Activated T-cell treated with anti-CD3 and anti-CD28 coated beads, Interleukin-2, amount 50 U/mL, for 4 hours (primary cell): ENCODE measurements around the gene CMSS1. TPM values are rescaled to one million over a fixed set of nuclear protein-coding genes. Genes with fewer than 3 reads are reported as not detected.

Source experiments
- ATAC-seq, 2 donors: fragments of 200-7000 bp; cut with Tn5 transposase; one replicate each; pipeline ENCODE4 v1.10.0; 2021
- DNase-seq: peaks from one replicate; pipeline ENCODE4 v3.0.0-alpha.2; 2020
- H3K27me3 Mint-ChIP-seq: one replicate; pipeline ENCODE4 v1.8.0; 2021; ENCODE audit warnings: low read depth, mixed read lengths
- H3K36me3 Mint-ChIP-seq: one replicate; pipeline ENCODE4 v1.8.0; 2022; ENCODE audit warnings: mixed read lengths; ENCODE audit not compliant: insufficient read depth
- H3K4me1 Mint-ChIP-seq: one replicate; pipeline ENCODE4 v1.8.0; 2021; ENCODE audit warnings: low read depth, mixed read lengths
- H3K4me3 Mint-ChIP-seq: one replicate; pipeline ENCODE4 v1.8.0; 2021; ENCODE audit warnings: mild to moderate bottlenecking, moderate library complexity, mixed read lengths
- H3K9me3 Mint-ChIP-seq: one replicate; pipeline ENCODE4 v1.8.0; 2021; ENCODE audit warnings: mixed read lengths
- total RNA-seq, 3 donors: library from RNA; stranded (reverse); gene quantifications; one replicate each; pipeline ENCODE4 v1.2.1, GENCODE V29; 2021

The CMSS1 gene
- total RNA-seq, 3 donors from 2014 or later, result 126 to 157 (median 136) TPM

DNA sequence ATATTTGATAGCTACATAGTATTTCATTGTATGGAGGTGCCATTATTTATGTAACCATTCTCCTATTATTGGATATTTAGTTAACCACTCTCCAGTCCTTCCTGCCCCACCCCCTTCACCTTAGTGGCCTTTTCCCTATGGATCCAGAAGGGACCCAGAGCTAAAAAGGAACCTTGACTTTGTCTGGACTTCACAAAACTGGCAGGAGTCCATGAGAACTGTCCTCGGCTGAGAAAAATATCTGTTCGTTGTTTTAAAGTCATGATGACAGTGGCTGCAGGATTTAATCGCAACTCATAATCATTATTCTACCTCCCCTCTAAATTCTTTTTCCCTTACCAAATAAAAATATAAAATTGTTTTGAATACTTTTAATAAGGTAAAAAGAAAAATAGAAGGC lies 129.7 kb downstream of the CMSS1 start:
- peaks cover 2% of the 10 kb centered on the region for H3K36me3 Mint-ChIP-seq
- H3K4me3 Mint-ChIP-seq, result no peak overlapping the region
- no peaks in the 10 kb centered on the region for H3K9me3 Mint-ChIP-seq
- no peak for ATAC-seq
- no peak for DNase-seq
- H3K27me3 Mint-ChIP-seq, result no peaks in the 10 kb centered on the region
- H3K4me1 Mint-ChIP-seq, result no peaks in the 10 kb centered on the region

- no peak for DNase-seq
- no peaks in the 10 kb centered on the region for H3K36me3 Mint-ChIP-seq
- no peaks in the 10 kb centered on the region for H3K4me1 Mint-ChIP-seq
- ATAC-seq, result no peak
- no peak overlapping the region for H3K4me3 Mint-ChIP-seq
- H3K27me3 Mint-ChIP-seq, result no peaks in the 10 kb centered on the region
- H3K9me3 Mint-ChIP-seq, result no peaks in the 10 kb centered on the region
Observed at GRCh38 chr3:99948467-99949089, 130.9 kb downstream of the CMSS1 start.

- ATAC-seq, result no peak
- H3K9me3 Mint-ChIP-seq, result no peaks in the 10 kb centered on the region
- DNase-seq, result no peak
- H3K4me1 Mint-ChIP-seq, result no peaks in the 10 kb centered on the region
- no peaks in the 10 kb centered on the region for H3K36me3 Mint-ChIP-seq
- H3K27me3 Mint-ChIP-seq, result no peaks in the 10 kb centered on the region
- H3K4me3 Mint-ChIP-seq, result no peak overlapping the region
Observed at GRCh38 chr3:99949956-99950670, 132.5 kb downstream of the CMSS1 start.

DNA sequence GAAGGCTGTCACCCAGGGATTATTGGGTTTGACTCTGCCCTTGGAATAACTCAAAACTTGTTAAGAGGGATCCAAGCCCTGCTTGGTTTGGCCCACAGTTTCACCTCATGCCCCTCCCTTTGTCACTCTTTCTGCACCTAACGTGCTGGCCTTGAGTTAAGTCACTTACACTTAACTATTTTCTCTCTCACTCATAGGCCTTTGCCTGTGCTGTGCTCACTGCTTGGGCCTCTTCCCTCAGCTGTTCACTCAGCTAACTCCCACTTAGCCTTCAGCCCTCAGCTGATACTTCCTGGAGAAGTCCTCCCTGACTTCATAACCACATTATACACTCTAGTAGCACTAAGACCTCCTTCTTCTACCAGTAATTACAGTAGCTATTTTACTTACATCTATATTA lies 133.3 kb downstream of the CMSS1 start:
- Mint-ChIP-seq H3K4me1 (no peaks in the 10 kb centered on the region), H3K4me3 (no peak overlapping the region), H3K9me3 (no peaks in the 10 kb centered on the region), H3K36me3 (no peaks in the 10 kb centered on the region), H3K27me3 (no peaks in the 10 kb centered on the region)
- DNase-seq (no peak), ATAC-seq (no peak)

DNA sequence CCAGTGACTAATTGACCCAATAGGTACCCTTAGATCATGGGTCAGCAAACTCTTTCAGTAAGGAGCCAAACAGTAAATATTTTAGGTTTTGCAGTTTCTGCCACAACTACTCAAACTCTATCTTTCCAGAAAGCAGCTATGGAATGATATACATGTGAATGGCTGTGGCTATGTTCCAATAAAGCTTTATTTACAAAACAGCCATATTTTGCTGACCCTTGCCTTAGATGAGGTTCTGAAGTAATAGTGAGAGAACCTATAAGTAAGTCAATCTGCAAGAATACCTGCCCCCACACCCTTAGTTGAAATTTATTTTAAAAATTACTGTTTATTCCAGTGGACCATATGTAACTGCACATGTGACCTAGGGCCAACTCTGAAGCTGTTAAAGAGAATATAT lies 134.0 kb downstream of the CMSS1 start:
- no peak for DNase-seq
- Mint-ChIP-seq H3K36me3 (peaks cover 2% of the 10 kb centered on the region), H3K4me3 (no peak overlapping the region), H3K27me3 (no peaks in the 10 kb centered on the region), H3K9me3 (no peaks in the 10 kb centered on the region), H3K4me1 (no peaks in the 10 kb centered on the region)
- ATAC-seq, result no peak

GRCh38 chr3:99952306-99952705 lies 134.6 kb downstream of the CMSS1 start:
- no peak for ATAC-seq
- no peaks in the 10 kb centered on the region for H3K4me1 Mint-ChIP-seq
- DNase-seq, result no peak
- H3K9me3 Mint-ChIP-seq, result no peaks in the 10 kb centered on the region
- H3K4me3 Mint-ChIP-seq, result no peak overlapping the region
- H3K36me3 Mint-ChIP-seq, result peaks cover 3% of the 10 kb centered on the region
- no peaks in the 10 kb centered on the region for H3K27me3 Mint-ChIP-seq

DNA sequence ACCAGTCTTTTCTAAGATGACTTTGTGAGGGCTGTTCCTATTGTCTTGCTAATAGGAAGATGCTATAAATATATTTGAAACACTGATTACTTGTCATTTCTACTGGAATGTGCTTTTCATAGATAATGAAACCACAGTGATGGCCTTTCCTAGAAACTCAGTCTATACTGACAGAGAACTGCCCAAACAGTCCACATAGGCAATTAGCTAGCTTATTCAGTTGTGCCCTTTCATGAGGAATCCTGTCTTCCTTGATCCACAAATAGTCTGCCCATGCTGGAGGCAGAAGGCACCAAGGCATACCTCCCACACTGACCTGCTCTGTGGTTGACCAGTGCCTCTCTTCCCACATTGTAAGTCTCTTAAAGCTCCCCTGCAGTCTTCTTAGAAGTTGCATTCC lies 135.9 kb downstream of the CMSS1 start:
- Mint-ChIP-seq H3K4me3 (no peak overlapping the region), H3K36me3 (peaks cover 3% of the 10 kb centered on the region), H3K9me3 (no peaks in the 10 kb centered on the region)

DNA sequence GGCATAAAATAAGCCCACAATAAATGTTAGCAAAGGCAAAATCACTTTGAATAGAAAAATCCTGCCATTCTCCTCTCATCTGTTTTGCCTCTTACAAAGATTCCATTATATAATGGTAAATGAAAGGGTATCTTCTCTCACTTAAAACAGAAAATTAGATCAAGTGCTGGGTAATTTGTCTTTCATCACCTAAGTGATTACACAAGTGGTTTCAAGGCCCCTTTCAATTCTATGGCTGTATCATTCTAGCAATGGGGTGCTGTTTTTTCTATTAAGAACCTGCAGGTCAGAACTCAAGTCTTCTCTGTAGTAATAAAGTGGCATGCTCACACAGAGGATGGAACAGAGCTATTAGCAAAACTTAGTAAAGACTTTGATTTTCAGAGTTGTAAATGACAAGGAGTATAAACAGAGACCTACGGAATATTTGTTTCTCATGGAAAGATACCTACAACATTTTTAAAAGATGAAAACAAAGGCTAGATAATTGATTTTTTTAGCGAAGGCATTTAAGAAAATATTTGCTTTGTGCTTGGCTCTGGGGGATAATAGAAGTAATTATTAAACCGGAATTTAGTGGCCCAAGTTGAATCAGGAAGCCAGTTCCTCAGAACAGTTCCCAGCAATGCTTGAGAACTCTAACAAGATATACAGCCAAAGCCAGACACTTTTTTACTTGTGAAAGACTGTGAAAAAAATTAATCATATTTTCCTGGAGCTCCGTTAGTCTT lies 137.4 kb downstream of the CMSS1 start:
- Mint-ChIP-seq H3K9me3 (no peaks in the 10 kb centered on the region), H3K36me3 (peaks cover 3% of the 10 kb centered on the region), H3K4me3 (no peak overlapping the region), H3K27me3 (no peaks in the 10 kb centered on the region), H3K4me1 (no peaks in the 10 kb centered on the region)
- no peak for ATAC-seq
- no peak for DNase-seq

More for the DNA sequence above, 135.9 kb downstream of the CMSS1 start:
- Mint-ChIP-seq H3K4me1 (no peaks in the 10 kb centered on the region), H3K27me3 (no peaks in the 10 kb centered on the region)
- ATAC-seq, result no peak
- DNase-seq, result no peak

GRCh38 chr3:99955773-99956562 lies 138.3 kb downstream of the CMSS1 start:
- ATAC-seq (no peak), DNase-seq (no peak)
- no peaks in the 10 kb centered on the region for H3K27me3 Mint-ChIP-seq
- no peaks in the 10 kb centered on the region for H3K9me3 Mint-ChIP-seq
- H3K4me1 Mint-ChIP-seq, result no peaks in the 10 kb centered on the region
- peaks cover 3% of the 10 kb centered on the region for H3K36me3 Mint-ChIP-seq
- no peak overlapping the region for H3K4me3 Mint-ChIP-seq

GRCh38 chr3:99957151-99957796 lies 139.6 kb downstream of the CMSS1 start:
- ATAC-seq (no peak), DNase-seq (no peak)
- Mint-ChIP-seq H3K4me1 (no peaks in the 10 kb centered on the region), H3K4me3 (no peak overlapping the region), H3K27me3 (no peaks in the 10 kb centered on the region), H3K36me3 (peaks cover 7% of the 10 kb centered on the region), H3K9me3 (no peaks in the 10 kb centered on the region)

GRCh38 chr3:99958222-99958912 lies 140.7 kb downstream of the CMSS1 start:
- Mint-ChIP-seq H3K36me3 (peaks cover 10% of the 10 kb centered on the region), H3K27me3 (no peaks in the 10 kb centered on the region), H3K4me3 (no peak overlapping the region), H3K9me3 (no peaks in the 10 kb centered on the region), H3K4me1 (no peaks in the 10 kb centered on the region)
- no peak for DNase-seq
- no peak for ATAC-seq

- peaks cover 10% of the 10 kb centered on the region for H3K36me3 Mint-ChIP-seq
- H3K4me3 Mint-ChIP-seq, result no peak overlapping the region
- no peaks in the 10 kb centered on the region for H3K9me3 Mint-ChIP-seq
- no peak for ATAC-seq
- no peaks in the 10 kb centered on the region for H3K27me3 Mint-ChIP-seq
- no peaks in the 10 kb centered on the region for H3K4me1 Mint-ChIP-seq
- no peak for DNase-seq
Observed at GRCh38 chr3:99960123-99960878, 142.6 kb downstream of the CMSS1 start.

DNA sequence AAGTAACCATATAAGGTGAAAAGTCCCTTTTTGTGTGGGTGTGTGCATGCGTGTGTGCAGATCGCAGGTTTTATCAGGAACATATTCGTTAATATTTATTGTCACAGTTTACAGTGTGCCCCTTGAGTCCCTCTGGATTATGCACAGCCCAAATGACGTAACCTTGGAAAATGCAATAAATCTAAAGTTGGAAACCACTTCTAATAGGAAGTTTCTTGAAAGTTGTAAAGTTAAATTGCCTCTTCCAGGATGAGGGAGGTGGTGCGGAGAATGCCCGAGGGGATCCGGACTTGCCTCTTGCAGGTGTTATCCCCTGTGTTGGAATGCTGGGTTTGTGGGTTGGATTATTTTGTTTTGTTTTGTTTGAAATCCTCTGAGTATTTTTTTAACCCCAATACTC lies 143.3 kb downstream of the CMSS1 start:
- no peak for ATAC-seq
- no peaks in the 10 kb centered on the region for H3K9me3 Mint-ChIP-seq
- DNase-seq, result no peak
- H3K4me1 Mint-ChIP-seq, result no peaks in the 10 kb centered on the region
- no peak overlapping the region for H3K4me3 Mint-ChIP-seq
- no peaks in the 10 kb centered on the region for H3K27me3 Mint-ChIP-seq
- peaks cover 10% of the 10 kb centered on the region for H3K36me3 Mint-ChIP-seq
